ENCODE results near the gene CASS4.
"Not testable (repeated sequence)": the region's sequence is repeated elsewhere in the genome, so short reads cannot be mapped to it uniquely, and the experiment has no call there.

The CASS4 gene

GRCh38 chr20:56411759-56412472 is at the start of gene CASS4:
TSS of gene CASS4 (plus strand) at chr20:56412260. CDS start at chr20:56412459, 199 bp downstream.
- DNase-seq (ENCODE audit: low read depth in 4 of 4, low spot score in 1 of 4), result no peak

- no peak for DNase-seq (ENCODE audit: low read depth in 4 of 4, low spot score in 1 of 4)
These were observed 49.1 kb upstream of the CASS4 start for GRCh38 chr20:56362833-56363413.

- DNase-seq (ENCODE audit: low read depth in 4 of 4, low spot score in 1 of 4), result no peak
These were observed 48.6 kb upstream of the CASS4 start for GRCh38 chr20:56363491-56363890.

- DNase-seq (ENCODE audit: low read depth in 4 of 4, low spot score in 1 of 4), result no peak
These were observed 43.5 kb upstream of the CASS4 start for GRCh38 chr20:56368351-56369134.

- DNase-seq (ENCODE audit: low read depth in 4 of 4, low spot score in 1 of 4), result no peak
These were observed 42.9 kb upstream of the CASS4 start for GRCh38 chr20:56369179-56369578.

GRCh38 chr20:56371977-56372376 is 40.1 kb upstream of the CASS4 start:
- no peak for DNase-seq (ENCODE audit: low read depth in 4 of 4, low spot score in 1 of 4)

- no peak for DNase-seq (ENCODE audit: low read depth in 4 of 4, low spot score in 1 of 4)
These were observed 39.2 kb upstream of the CASS4 start for GRCh38 chr20:56372850-56373249.

GRCh38 chr20:56373942-56374341 is 38.1 kb upstream of the CASS4 start:
- no peak for DNase-seq (ENCODE audit: low read depth in 4 of 4, low spot score in 1 of 4)

- no peak for DNase-seq (ENCODE audit: low read depth in 4 of 4, low spot score in 1 of 4)
These were observed 35.7 kb upstream of the CASS4 start for GRCh38 chr20:56376331-56376730.

- DNase-seq (ENCODE audit: low read depth in 4 of 4, low spot score in 1 of 4), result no peak
These were observed 33.7 kb upstream of the CASS4 start for GRCh38 chr20:56378386-56378785.

- DNase-seq (ENCODE audit: low read depth in 4 of 4, low spot score in 1 of 4), result no peak
These were observed 31.7 kb upstream of the CASS4 start for GRCh38 chr20:56380375-56380774.

GRCh38 chr20:56381501-56381900 is 30.6 kb upstream of the CASS4 start:
- no peak for DNase-seq (ENCODE audit: low read depth in 4 of 4, low spot score in 1 of 4)

GRCh38 chr20:56382696-56383095 is 29.4 kb upstream of the CASS4 start:
- no peak for DNase-seq (ENCODE audit: low read depth in 4 of 4, low spot score in 1 of 4)

- no peak for DNase-seq (ENCODE audit: low read depth in 4 of 4, low spot score in 1 of 4)
These were observed 28.7 kb upstream of the CASS4 start for GRCh38 chr20:56383334-56383733.

- DNase-seq (ENCODE audit: low read depth in 4 of 4, low spot score in 1 of 4), result no peak
These were observed 26.9 kb upstream of the CASS4 start for GRCh38 chr20:56385130-56385529.

GRCh38 chr20:56386219-56386618 is 25.8 kb upstream of the CASS4 start:
- no peak for DNase-seq (ENCODE audit: low read depth in 4 of 4, low spot score in 1 of 4)

GRCh38 chr20:56388882-56389281 is 23.2 kb upstream of the CASS4 start:
- no peak for DNase-seq (ENCODE audit: low read depth in 4 of 4, low spot score in 1 of 4)

- no peak for DNase-seq (ENCODE audit: low read depth in 4 of 4, low spot score in 1 of 4)
These were observed 22.3 kb upstream of the CASS4 start for GRCh38 chr20:56389807-56390206.

GRCh38 chr20:56390396-56390795 is 21.7 kb upstream of the CASS4 start:
- DNase-seq (ENCODE audit: low read depth in 4 of 4, low spot score in 1 of 4), result not testable (repeated sequence)

GRCh38 chr20:56391037-56391436 is 21.0 kb upstream of the CASS4 start:
- DNase-seq (ENCODE audit: low read depth in 4 of 4, low spot score in 1 of 4), result no peak

GRCh38 chr20:56391596-56392131 is 20.4 kb upstream of the CASS4 start:
- DNase-seq (ENCODE audit: low read depth in 4 of 4, low spot score in 1 of 4), result no peak
